Fibroblast of lung (primary cell): ENCODE measurements around the gene DDHD1.

ENCODE experiments used
- CTCF ChIP-seq, 2 donors: IDR thresholded peaks in 1 of 2; conservative IDR thresholded peaks in 1 of 2; 1 replicate in 1 of 2; 2 replicates in 1 of 2; pipeline ENCODE4 v1.5.1; 2011 to 2012; ENCODE audit warnings: low read length in 2 of 2, control low read depth in 1 of 2, inconsistent platforms in 1 of 2, low read depth in 1 of 2, mild to moderate bottlenecking in 1 of 2
- EZH2 ChIP-seq: IDR thresholded peaks from 2 replicates; pipeline ENCODE4 v1.5.1; 2012; ENCODE audit warnings: low read length, control low read depth, mild to moderate bottlenecking; ENCODE audit errors: missing control alignments

GRCh38 chr14:53151523-53152183 lies 1.5 kb downstream of the DDHD1 start:
- TF ChIP-seq CTCF (conservative IDR thresholded peaks at IDR 0.05 in 1 of 2, IDR thresholded peaks at IDR 0.05 in 1 of 2; ENCODE audit: low read depth in 1 of 2, low read length in 2 of 2) = peak in 1 of 2 donors; percentile 24
- TF ChIP-seq EZH2 = no peak
